Measurements from ENCODE around the gene TRIB2.

The TRIB2 gene

GRCh38 chr2:12787891-12788801 is 71.4 kb downstream of the TRIB2 start:
- no peak for DNase-seq

GRCh38 chr2:12791906-12792305 is 75.2 kb downstream of the TRIB2 start:
- DNase-seq = no peak
